GM19099 (cell line): ENCODE data around the gene ABTB2.

Experiments used
- POLR2A ChIP-seq: IDR thresholded peaks from 3 replicates; pipeline ENCODE4 v1.6.1; 2011; ENCODE audit warnings: low read depth; ENCODE audit not compliant: insufficient read length; ENCODE audit errors: extremely low read depth

ABTB2 gene

DNA sequence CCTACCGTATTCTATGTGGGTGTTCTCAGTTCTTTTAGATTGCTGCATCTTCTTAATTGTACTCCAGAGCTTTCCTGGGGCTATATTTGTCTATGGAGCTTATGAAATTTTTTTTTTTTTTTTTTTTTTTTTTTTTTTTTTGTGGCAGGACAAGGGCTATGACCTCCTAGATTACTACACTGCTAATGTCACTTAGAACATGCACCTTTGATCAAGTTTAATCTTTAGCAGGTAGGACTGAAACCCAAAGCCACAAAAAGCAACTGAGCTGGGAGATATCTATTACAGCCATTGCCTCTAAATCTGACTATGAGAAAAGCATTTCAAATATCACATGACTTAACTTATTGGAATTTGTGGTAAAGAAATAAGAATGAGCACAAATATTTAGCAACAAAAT, 21.7 kb upstream of the ABTB2 start:
- TF ChIP-seq POLR2A, result no peak

DNA sequence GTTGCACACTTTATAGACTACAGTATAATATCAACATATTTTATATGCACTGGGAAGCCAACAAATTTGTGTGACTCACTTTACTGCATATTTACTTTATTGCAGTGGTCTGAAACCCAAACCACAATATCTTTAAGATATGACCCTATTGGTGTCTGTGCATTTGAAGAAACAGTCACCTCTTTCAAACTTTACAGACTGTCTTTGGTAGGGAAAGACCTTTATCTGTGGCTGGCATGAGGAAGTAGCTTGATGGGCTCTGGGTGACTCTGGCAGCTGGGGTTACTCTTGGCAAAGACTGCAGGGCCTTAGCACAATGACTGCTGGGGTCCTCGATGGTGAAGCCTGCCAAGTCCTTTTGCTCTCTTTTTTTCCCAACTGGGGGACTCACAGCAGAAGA, 21.3 kb upstream of the ABTB2 start:
- no peak for TF ChIP-seq POLR2A

DNA sequence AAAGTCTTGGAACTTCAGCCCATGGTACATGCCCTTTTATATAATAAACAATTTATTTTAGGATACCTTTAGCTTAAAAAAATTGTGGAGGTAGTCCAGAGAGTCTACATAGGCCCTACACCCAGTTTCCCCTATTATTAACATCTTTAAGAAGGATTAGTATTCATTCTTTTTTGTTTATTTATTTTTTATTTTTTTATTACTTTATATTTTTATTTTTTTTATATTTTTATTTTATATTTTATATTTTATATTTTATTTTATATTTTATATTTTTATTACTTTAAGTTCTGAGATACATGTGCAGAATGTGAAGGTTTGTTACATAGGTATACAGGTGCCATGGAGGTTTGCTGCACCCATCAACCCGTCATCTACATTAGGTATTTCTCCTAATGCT, 15.9 kb upstream of the ABTB2 start:
- TF ChIP-seq POLR2A, result no peak

DNA sequence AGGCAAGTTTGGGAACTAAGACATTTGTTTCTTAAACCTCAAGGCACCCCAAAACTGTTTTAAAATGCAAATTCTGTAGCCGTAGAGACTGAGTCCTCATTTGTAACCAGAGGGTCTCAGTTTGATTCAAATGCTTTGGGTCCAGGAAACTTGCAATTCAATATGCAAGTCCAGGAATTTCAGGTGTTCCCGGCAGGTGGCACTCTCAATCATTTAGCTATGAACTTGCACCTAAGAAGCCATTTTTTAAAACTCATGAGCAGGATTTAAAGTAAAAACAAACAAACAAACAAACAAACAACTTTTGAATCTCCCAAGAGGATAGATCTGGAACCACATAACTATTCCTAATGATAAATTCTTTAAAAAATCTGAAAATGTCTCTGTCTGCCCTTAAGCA, 8.7 kb upstream of the ABTB2 start:
- no peak for TF ChIP-seq POLR2A

DNA sequence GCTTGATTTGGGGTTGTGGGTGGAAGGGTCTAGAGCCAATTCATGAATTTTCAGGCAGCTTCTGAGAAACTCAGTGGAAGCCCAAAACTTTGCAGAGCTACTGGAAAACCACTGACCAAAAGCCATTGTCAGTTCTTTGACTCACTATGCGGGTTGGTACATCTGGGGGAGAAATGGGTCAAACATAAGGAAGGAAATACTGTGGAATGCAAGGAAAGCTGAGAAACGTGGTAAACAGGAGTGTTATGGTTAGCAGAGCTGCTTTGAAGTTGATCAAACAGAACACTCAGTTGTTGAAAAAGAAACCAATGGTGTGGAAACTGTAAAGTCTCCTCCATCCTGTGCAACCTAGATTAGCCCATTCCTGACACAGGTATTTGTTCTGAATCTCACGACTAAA, 6.3 kb upstream of the ABTB2 start:
- no peak for TF ChIP-seq POLR2A

DNA sequence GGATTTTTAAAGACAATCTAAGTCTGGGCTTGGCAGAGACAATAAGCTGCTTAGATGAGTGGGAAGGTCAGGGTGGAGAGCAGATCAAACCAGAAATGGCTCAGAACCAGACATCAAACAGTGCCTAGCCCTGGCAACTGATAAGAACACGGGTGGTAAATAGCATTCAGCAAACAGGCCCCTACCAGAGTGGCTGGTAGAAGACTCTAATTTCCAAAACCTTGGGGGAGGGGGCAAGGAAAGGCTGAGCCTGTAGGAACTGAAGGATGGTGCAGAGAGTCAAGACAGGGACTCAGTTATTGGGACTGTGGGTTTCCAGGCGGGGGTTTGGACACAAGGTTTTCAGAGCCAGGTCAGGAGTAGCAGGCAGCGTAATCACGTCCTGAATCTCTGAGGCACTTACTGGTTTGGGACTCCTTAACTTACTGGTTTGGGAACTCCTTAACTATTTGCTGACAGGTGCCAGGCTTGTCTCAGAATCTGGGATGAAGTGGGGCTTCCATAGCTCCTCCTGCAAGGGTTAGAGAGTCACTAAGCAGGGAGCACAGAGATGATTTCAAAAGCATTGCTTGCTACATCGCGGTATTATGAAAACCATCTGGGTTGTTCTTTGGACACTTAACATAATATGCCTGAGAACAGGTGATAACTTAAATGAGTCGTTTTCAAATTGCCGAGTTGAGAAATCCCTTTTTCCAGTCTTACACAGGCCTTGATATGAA, 5.7 kb upstream of the ABTB2 start:
- no peak for TF ChIP-seq POLR2A

DNA sequence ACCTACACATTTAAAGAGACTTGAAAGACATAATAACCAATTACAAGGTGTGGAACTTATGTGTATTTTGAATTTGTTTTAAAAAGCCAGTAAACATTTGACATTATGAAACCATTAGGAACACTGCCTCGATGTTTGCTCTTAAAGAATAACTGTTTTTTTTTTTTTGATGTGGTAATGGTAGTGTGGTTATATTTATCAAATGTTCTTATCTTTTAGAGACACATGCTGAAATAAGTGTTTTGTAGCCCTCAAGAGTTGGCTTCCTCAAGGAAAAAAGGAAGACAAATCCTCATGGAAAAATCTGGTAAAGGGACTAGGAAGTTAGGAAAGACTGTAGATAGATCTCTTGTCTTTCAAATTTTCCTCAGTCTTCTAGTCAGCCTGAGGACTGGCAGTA, 2.2 kb upstream of the ABTB2 start:
- no peak for TF ChIP-seq POLR2A

DNA sequence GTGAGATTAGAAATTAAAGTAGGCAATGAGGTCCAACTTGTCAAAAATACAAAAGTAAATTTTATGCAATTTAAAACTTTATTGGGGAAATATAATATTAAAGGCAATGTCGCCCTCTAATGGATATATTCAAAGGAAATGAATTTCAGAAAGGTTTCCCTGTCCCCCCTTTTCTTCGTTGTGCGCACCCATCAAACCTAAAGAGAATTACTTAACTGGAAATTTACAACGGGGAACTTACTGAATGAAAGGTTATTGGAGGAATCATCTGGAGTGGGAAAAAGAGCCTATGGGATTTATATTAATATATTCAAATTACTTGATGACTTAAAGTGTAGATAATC, 1.7 kb upstream of the ABTB2 start:
- TF ChIP-seq POLR2A, result no peak

DNA sequence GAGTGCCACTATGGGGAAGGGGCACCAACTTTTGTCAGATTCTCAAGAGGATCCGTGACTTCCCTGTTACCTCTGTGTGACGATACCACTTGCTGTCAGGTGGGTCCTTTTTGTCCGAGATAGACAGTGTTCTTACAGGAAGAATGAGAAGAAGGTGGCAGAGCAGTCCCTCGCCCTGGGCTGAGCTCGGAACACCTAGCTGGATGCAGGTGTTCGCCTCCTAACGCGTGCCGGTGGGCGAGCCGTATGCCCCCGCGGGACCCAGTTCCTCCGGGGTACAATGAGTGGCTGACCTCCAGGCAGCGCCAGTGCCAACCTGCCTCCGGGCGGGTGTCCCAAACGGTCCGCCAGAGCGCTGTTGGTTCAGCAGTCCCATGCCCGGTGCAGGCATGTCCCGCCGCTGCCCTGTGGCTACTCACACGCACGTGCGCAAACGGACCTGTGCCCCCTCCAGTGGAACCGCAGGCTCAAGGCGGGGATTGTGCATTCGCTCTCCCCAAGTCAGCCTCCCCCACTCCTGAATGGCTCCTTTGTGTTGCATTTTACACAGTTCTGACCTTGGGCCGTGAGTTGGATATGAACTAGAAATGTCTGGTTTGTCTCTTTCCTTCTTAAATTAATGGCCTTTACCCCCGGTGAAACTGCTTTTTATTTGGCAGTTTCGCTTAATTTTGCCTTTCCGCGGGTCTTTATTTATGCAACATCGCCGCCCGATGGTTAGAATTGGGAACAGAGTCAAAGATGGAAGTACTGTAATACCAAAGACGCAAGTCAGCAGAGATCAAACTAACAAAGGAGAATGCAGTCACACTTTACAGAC, 1.1 kb upstream of the ABTB2 start:
- TF ChIP-seq POLR2A, result no peak

DNA sequence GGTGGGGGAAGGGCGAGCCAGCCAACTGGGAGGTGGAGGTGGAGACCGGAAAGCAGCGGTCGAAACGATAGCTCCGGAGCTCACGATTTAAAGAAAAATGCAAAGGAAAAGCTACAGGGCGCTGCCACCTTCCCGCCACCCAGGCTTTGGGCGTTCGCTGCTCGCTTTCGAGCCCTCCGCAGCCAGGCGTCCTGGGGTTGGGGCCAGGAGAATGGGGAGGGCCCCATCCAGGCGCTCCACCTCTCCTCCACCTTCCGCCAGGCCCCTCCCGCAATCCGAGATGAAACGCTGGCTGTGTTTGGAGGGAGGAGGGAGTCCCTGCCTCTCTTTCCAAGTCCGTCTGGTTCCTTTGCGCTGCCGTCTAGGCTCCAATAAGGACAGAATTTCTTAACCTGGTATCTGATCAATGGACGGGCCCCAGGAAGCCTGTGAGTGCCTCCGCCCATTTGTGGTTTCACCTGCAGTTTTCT, 483 bp upstream of the ABTB2 start:
- no peak for TF ChIP-seq POLR2A

DNA sequence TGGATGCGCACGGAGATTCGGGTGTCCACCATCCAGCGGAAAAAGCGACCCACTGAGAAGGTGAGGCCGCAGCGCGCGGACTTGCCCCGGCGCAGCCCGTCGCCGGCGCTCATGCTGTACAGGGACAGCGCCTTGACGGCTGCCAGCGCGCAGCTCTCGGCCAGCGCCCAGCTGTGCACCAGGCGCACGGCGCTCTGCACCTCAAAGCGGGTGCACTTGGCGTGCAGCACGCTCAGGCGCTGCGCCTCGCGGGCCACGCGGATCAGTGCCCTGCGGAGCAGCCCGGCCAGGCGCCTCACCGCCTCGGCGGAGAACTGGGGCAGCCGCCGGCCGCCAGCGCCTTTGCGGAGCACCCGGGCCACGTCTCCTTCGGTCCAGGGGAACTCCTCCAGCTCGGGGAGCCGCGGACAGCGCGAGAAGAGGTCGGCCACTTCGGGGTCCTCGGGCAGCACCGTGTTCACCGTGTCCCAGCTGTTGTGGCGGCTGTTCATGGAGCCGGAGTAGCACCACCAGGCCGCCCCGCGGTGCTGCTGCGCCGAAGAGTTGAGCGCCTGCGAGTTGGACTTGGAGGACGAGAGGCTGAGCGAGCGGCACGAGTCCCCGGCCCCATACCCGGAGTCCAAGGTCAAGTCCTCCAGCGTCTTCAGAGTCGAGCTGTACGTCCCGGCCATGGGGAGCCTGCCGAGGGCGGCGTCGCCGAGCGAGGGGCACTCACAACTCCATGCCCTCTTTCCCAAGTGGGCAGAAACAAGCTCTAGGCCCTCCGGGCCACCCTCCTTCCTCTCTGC, 703 bp downstream of the ABTB2 start:
- no peak for TF ChIP-seq POLR2A

DNA sequence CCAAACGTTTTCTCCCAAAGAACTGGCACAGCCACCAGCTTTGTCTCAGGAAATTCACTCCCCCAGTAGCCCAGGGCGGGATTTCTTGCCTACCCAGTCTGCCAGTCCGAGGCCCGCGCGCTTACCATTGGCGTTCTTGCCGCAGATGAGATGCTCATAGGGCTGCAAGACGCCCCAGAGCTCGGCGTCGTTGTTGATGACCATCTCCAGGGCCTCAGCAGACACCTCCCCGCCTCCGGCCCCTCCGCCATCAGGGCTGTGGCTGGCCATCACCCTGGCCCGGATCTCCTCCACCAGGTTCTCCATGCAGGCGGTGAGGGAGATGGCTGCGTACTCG, 1.3 kb downstream of the ABTB2 start:
- TF ChIP-seq POLR2A, result no peak

DNA sequence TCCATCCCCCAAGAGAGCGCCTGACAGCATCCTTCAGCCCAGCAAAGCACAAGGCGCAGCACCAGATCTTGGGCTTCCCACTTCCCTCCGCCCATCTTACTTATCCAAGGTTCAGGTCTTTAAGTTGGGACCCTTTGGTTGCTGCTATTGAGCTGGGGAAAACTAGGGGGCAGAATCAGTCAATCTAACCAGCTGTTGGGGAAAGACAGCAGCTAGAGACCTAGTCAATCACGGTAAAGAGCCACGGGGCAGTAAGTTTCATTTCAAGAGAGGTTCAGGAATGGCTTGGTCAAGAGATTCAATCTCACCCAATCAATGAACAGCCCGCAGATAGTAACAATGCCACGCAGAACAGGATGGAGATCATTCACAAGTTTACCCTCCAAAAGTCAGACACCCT, 1.7 kb downstream of the ABTB2 start:
- no peak for TF ChIP-seq POLR2A

DNA sequence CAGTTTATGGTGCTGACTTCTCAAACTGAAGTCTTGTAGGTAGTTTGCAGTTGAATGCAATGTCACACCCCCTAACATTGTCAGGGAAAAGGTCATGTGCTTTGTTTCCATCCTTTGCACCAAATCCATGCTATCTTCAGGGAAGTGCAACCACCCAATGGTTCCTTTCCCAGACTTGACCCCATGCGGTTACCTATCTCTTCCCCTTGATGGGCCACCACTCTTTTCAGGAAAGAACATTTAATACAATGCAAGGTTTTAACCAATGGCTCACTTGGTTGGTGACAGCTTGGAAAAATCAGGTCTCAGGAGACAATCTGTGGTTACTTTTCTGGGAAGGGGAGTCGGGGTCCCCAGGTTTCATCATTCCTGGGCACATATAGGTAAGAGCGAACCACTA, 2.1 kb downstream of the ABTB2 start:
- TF ChIP-seq POLR2A, result no peak

DNA sequence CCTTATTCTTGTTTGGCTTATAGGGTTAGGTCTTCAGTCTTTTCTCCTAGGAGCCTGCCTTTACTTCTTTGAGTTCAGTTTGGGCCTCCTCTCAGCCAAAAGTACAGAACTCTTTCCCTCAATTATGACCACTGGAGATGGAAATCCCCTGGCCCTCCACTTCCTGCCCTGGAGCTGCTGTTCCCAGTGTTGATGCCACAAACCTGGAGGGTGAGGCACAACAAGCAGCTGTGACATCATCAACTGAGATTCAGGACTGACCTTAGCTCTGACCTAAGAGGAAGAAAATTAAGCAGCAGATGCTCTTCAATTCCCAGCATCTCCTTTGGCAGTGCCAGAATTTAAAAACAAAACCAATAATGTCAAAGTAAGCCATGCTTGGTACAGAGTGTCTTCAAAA, 3.0 kb downstream of the ABTB2 start:
- TF ChIP-seq POLR2A, result no peak

DNA sequence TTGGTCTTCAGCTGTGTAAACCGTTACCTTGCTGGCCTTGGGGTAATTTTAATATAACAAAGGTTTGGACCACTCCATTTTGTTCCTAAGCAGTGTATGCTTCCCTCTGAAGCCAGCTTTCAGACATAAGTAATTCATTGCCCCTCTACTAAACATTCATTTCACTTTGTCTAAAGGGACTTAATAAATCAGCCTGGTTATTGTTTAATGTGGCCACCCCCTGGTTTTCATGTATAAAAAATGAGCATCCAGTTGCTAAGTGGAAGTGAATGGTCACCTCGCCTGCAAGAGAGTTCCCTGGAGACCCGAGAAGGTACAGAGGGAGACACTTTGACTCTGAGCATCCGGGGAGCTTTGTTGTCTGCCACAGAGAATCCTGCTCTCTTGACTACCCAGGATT, 3.9 kb downstream of the ABTB2 start:
- TF ChIP-seq POLR2A, result no peak
